Suprapubic skin (tissue), 4 donors: ENCODE results near the gene MET.

ENCODE experiments used
- EP300 ChIP-seq: sonication (generic); formaldehyde crosslinking; IDR thresholded peaks from one replicate; pipeline ENCODE4 v1.6.1; 2017; ENCODE audit warnings: antibody characterized with exemption
- POLR2A ChIP-seq, 2 donors: fragments of 450-650 bp; IDR thresholded peaks; one replicate each; pipeline ENCODE4 v1.6.1; 2017; ENCODE audit warnings: antibody characterized with exemption in 2 of 2, mild to moderate bottlenecking in 2 of 2, moderate library complexity in 2 of 2
- POLR2AphosphoS5 ChIP-seq, 3 donors: sonication (generic); formaldehyde crosslinking; IDR thresholded peaks; one replicate each; pipeline ENCODE4 v1.6.1; 2017; ENCODE audit warnings: antibody characterized with exemption in 3 of 3
- TF ChIP-seq, protein P1 (sequence below), 2 donors: fragments of 200-600 bp in 1 of 2; fragments of 450-650 bp in 1 of 2; sonication (generic) in 1 of 2; IDR thresholded peaks; one replicate each; pipeline ENCODE4 v1.5.1; 2016 to 2019; ENCODE audit warnings: antibody characterized with exemption in 2 of 2, mild to moderate bottlenecking in 1 of 2, moderate library complexity in 1 of 2

DNA sequence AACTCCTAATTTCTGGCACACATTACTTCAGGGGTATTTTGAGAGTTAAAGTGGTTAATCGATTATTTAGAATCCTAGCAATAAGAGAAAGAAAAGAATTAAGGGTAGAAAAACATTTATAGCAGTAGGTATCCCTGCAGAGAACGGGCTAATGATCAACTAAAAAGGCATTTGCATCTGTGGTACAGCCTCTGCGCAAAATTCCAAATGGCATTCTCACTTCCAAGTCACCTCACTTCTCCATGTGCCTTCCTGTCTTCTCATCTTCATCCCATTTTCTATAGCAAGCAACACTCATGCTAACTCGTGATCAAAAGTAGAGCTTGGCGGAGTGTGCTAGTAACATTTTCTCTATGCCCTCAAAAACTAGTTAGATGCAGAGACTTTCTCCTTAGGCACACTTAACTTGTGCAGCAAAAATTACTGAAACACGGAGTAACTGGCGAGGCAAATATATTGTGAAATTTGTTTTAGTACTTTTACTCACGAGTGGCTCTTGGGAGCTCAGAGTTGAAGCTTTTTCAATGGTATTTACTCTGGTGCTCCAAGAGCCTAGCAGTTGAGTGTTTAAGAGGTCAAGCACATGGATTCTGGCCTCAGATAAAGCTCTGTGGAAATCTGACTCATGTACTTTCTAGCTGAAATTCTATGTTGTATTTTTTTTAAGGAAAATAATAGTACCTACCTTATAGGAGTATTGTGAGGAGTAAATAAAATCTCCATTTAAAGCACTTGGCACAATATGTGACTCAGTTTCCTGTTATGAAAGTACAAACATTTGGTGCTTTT lies 65.1 kb downstream of the MET start:
- TF ChIP-seq, protein P1, sequence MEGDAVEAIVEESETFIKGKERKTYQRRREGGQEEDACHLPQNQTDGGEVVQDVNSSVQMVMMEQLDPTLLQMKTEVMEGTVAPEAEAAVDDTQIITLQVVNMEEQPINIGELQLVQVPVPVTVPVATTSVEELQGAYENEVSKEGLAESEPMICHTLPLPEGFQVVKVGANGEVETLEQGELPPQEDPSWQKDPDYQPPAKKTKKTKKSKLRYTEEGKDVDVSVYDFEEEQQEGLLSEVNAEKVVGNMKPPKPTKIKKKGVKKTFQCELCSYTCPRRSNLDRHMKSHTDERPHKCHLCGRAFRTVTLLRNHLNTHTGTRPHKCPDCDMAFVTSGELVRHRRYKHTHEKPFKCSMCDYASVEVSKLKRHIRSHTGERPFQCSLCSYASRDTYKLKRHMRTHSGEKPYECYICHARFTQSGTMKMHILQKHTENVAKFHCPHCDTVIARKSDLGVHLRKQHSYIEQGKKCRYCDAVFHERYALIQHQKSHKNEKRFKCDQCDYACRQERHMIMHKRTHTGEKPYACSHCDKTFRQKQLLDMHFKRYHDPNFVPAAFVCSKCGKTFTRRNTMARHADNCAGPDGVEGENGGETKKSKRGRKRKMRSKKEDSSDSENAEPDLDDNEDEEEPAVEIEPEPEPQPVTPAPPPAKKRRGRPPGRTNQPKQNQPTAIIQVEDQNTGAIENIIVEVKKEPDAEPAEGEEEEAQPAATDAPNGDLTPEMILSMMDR (IDR thresholded peaks at IDR 0.05): no peak
- TF ChIP-seq POLR2A (IDR thresholded peaks at IDR 0.05): no peak
- no peak for TF ChIP-seq POLR2AphosphoS5 (IDR thresholded peaks at IDR 0.05)
- TF ChIP-seq EP300: no peak
